H9 (cell line): Measurements from ENCODE around the gene HLA-DMA. TPM values are rescaled to one million over a fixed set of nuclear protein-coding genes. Genes with fewer than 3 reads are reported as not detected.

Source experiments
- DNase-seq: peaks from one replicate; pipeline ENCODE4 v3.0.0-alpha.2; 2017
- H2AFZ ChIP-seq: one replicate; pipeline ENCODE4 v1.6.1; 2013; ENCODE audit warnings: mild to moderate bottlenecking, low read length, control low read depth, moderate library complexity
- H2AK5ac ChIP-seq: 2 replicates; pipeline ENCODE4 v1.6.1; 2013; ENCODE audit warnings: low read length, control low read depth, mixed read lengths; ENCODE audit not compliant: insufficient read length
- H2BK120ac ChIP-seq: one replicate; pipeline ENCODE4 v1.6.1; 2013; ENCODE audit warnings: low read depth, mild to moderate bottlenecking, low read length, control low read depth, inconsistent platforms; ENCODE audit not compliant: poor library complexity, severe bottlenecking
- H2BK12ac ChIP-seq: 2 replicates; pipeline ENCODE4 v1.6.1; 2013; ENCODE audit warnings: low read length, control low read depth, mixed read lengths, low read depth; ENCODE audit not compliant: insufficient read length
- H2BK15ac ChIP-seq: 2 replicates; pipeline ENCODE4 v1.6.1; 2013; ENCODE audit warnings: low read depth, low read length, control low read depth
- H2BK20ac ChIP-seq: one replicate; pipeline ENCODE4 v1.6.1; 2013; ENCODE audit warnings: low read depth, mild to moderate bottlenecking, low read length, control low read depth, inconsistent platforms; ENCODE audit not compliant: poor library complexity, severe bottlenecking
- H2BK5ac ChIP-seq: 2 replicates; pipeline ENCODE4 v1.6.1; 2013; ENCODE audit warnings: low read length, control low read depth, mixed read lengths; ENCODE audit not compliant: insufficient read length
- H3K14ac ChIP-seq: 2 replicates; pipeline ENCODE4 v1.6.1; 2013; ENCODE audit warnings: low read length, control low read depth; ENCODE audit not compliant: insufficient read depth
- H3K18ac ChIP-seq: 2 replicates; pipeline ENCODE4 v1.6.1; 2013; ENCODE audit warnings: low read depth, mild to moderate bottlenecking, mixed read lengths, low read length, control low read depth; ENCODE audit not compliant: insufficient read length
- H3K23ac ChIP-seq: 2 replicates; pipeline ENCODE4 v1.6.1; 2013; ENCODE audit warnings: low read length, control low read depth, mixed read lengths, low read depth; ENCODE audit not compliant: insufficient read length
- H3K23me2 ChIP-seq: 2 replicates; pipeline ENCODE4 v1.6.1; 2013; ENCODE audit warnings: low read depth, mild to moderate bottlenecking, mixed read lengths, low read length, control low read depth; ENCODE audit not compliant: insufficient read length, poor library complexity, severe bottlenecking
- H3K27ac ChIP-seq: 2 replicates; pipeline ENCODE4 v1.5.1; 2013; ENCODE audit warnings: low read length, control low read depth, mixed read lengths, low read depth; ENCODE audit not compliant: insufficient read length
- H3K27me3 ChIP-seq: 2 replicates; pipeline ENCODE4 v1.6.1; 2013; ENCODE audit warnings: low read length, control low read depth, inconsistent platforms; ENCODE audit not compliant: insufficient read depth
- H3K4ac ChIP-seq: 2 replicates; pipeline ENCODE4 v1.6.1; 2013; ENCODE audit warnings: low read depth, mild to moderate bottlenecking, control low read depth, inconsistent platforms, low read length, moderate library complexity
- H3K4me1 ChIP-seq: 2 replicates; pipeline ENCODE4 v1.6.1; 2013; ENCODE audit warnings: low read length, control low read depth, inconsistent platforms; ENCODE audit not compliant: insufficient read depth
- H3K4me2 ChIP-seq: 2 replicates; pipeline ENCODE4 v1.6.1; 2013; ENCODE audit warnings: low read length, control low read depth, mixed read lengths; ENCODE audit not compliant: insufficient read length, insufficient read depth
- H3K56ac ChIP-seq: 2 replicates; pipeline ENCODE4 v1.6.1; 2013; ENCODE audit warnings: low read depth, mild to moderate bottlenecking, mixed read lengths, low read length, control low read depth; ENCODE audit not compliant: insufficient read length
- H3K79me1 ChIP-seq: 2 replicates; pipeline ENCODE4 v1.6.1; 2013; ENCODE audit warnings: low read depth, mild to moderate bottlenecking, moderate library complexity, low read length, control low read depth, inconsistent platforms; ENCODE audit not compliant: insufficient read depth, poor library complexity, severe bottlenecking
- H3K79me2 ChIP-seq: 2 replicates; pipeline ENCODE4 v1.6.1; 2013; ENCODE audit warnings: low read length, control low read depth, inconsistent platforms; ENCODE audit not compliant: insufficient read depth
- H3K9ac ChIP-seq: 2 replicates; pipeline ENCODE4 v1.6.1; 2013; ENCODE audit warnings: low read length, control low read depth, mixed read lengths; ENCODE audit not compliant: insufficient read length; ENCODE audit errors: extremely low read depth
- H3K9me3 ChIP-seq: one replicate; pipeline ENCODE4 v1.6.1; 2013; ENCODE audit warnings: low read depth, low read length, inconsistent platforms; ENCODE audit not compliant: control insufficient read depth
- H3T11ph ChIP-seq: one replicate; pipeline ENCODE4 v1.6.1; 2013; ENCODE audit warnings: mild to moderate bottlenecking, low read length, control low read depth, inconsistent platforms
- H4K20me1 ChIP-seq: one replicate; pipeline ENCODE4 v1.6.1; 2013; ENCODE audit not compliant: control insufficient read depth, insufficient read length, insufficient read depth
- H4K5ac ChIP-seq: 2 replicates; pipeline ENCODE4 v1.6.1; 2013; ENCODE audit warnings: low read depth, mild to moderate bottlenecking, mixed read lengths, low read length, control low read depth; ENCODE audit not compliant: insufficient read length
- H4K8ac ChIP-seq: replicated peaks from 2 replicates; pipeline ENCODE4 v1.6.1; 2013; ENCODE audit warnings: low read length, control low read depth, mixed read lengths, low read depth; ENCODE audit not compliant: insufficient read length
- H4K91ac ChIP-seq: 2 replicates; pipeline ENCODE4 v1.6.1; 2013; ENCODE audit warnings: low read depth, mild to moderate bottlenecking, moderate library complexity, mixed read lengths, low read length, control low read depth; ENCODE audit not compliant: insufficient read length
- H3K27ac Mint-ChIP-seq, 3 experiments: 2 replicates in 2 of 3; 3 replicates in 1 of 3; pipeline ENCODE4 v1.8.0; 2020 to 2021; ENCODE audit warnings: mixed read lengths in 3 of 3, mild to moderate bottlenecking in 1 of 3, moderate library complexity in 1 of 3
- H3K27me3 Mint-ChIP-seq: 2 replicates; pipeline ENCODE4 v1.8.0; 2021; ENCODE audit warnings: low read depth, mild to moderate bottlenecking, moderate library complexity, mixed read lengths
- H3K36me3 Mint-ChIP-seq, 3 experiments: 2 replicates in 2 of 3; 3 replicates in 1 of 3; pipeline ENCODE4 v1.8.0; 2020 to 2021; ENCODE audit warnings: low read depth in 3 of 3, mixed read lengths in 3 of 3; ENCODE audit not compliant: insufficient read depth in 1 of 3
- H3K4me1 Mint-ChIP-seq, 2 experiments: 2 replicates each; pipeline ENCODE4 v1.8.0; 2020; ENCODE audit warnings: mixed read lengths in 2 of 2
- H3K4me3 Mint-ChIP-seq, 2 experiments: 2 replicates in 1 of 2; 3 replicates in 1 of 2; pipeline ENCODE4 v1.8.0; 2020 to 2021; ENCODE audit warnings: mild to moderate bottlenecking in 2 of 2, mixed read lengths in 2 of 2, moderate library complexity in 1 of 2
- H3K9me3 Mint-ChIP-seq, 2 experiments: 2 replicates in 1 of 2; 3 replicates in 1 of 2; pipeline ENCODE4 v1.8.0; 2020; ENCODE audit warnings: mild to moderate bottlenecking in 2 of 2, mixed read lengths in 2 of 2, moderate library complexity in 1 of 2
- CTCF ChIP-seq: fragments of 200-600 bp; sonication (generic); conservative IDR thresholded peaks from 3 replicates; pipeline ENCODE4 v1.8.0; 2021; ENCODE audit warnings: antibody characterized with exemption, mild to moderate bottlenecking
- WGBS: extraction: QIAGEN DNeasy Blood & Tissue Kit; methylation state at CpG from one replicate; pipeline ENCODE4 v1.1.7; 2013; ENCODE audit warnings: missing lambda C conversion rate, low lambda C conversion rate, mixed read lengths; ENCODE audit not compliant: insufficient read length; ENCODE audit errors: extremely low coverage; 5-methylcytosine and 5-hydroxymethylcytosine counted together
- total RNA-seq: library from RNA; stranded (reverse); gene quantifications from 2 replicates; pipeline ENCODE4 v1.2.1, GENCODE V29; 2021

Gene HLA-DMA
- total RNA-seq, 1 experiment from 2014 or later, result 7.5 TPM

- Histone ChIP-seq H3K56ac (no peak overlapping the region), H4K5ac (no peak overlapping the region), H2BK12ac (no peak overlapping the region), H3K23ac (no peak overlapping the region), H2BK5ac (no peak overlapping the region), H2AK5ac (no peak overlapping the region), H2BK15ac (no peak overlapping the region), H3K27me3 (no peaks in the 10 kb centered on the region), H3K23me2 (no peaks in the 10 kb centered on the region), H3K4ac (no peak overlapping the region), H2AFZ (no peak overlapping the region), H3K4me1 (no peaks in the 10 kb centered on the region), H3K27ac (no peak overlapping the region), H3K79me2 (no peaks in the 10 kb centered on the region), H4K20me1 (no peaks in the 10 kb centered on the region), H3K9ac (no peak overlapping the region), H2BK120ac (no peak overlapping the region), H3K79me1 (no peaks in the 10 kb centered on the region), H3T11ph (no peak overlapping the region), H3K9me3 (no peaks in the 10 kb centered on the region), H3K18ac (no peak overlapping the region), H3K4me2 (no peak overlapping the region), H4K91ac (no peak overlapping the region), H4K8ac (no peak overlapping the region), H2BK20ac (no peak overlapping the region), H3K14ac (no peak overlapping the region)
- TF ChIP-seq CTCF, result no peak
- Mint-ChIP-seq H3K27ac (no peak overlapping the region), H3K4me3 (no peak overlapping the region), H3K27me3 (no peaks in the 10 kb centered on the region), H3K9me3 (no peaks in the 10 kb centered on the region), H3K4me1 (no peaks in the 10 kb centered on the region), H3K36me3 (no peaks in the 10 kb centered on the region; a peak in 1 of 7 replicates)
- DNase-seq, result no peak
- no CpG with 5 or more reads among the region's 2 CpGs for WGBS
Observed at GRCh38 chr6:32905078-32905477, 47.8 kb downstream of the HLA-DMA start.
